HG02571 (cell line): ENCODE measurements around the gene SEPTIN12.
"Not testable (repeated sequence)": the region's sequence is repeated elsewhere in the genome, so short reads cannot be mapped to it uniquely, and the experiment has no call there.

Experiments
- ATAC-seq: cut with Tn5 transposase; IDR thresholded peaks from one replicate; pipeline ENCODE4 v1.9.1; 2021; ENCODE audit warnings: mild to moderate bottlenecking, moderate library complexity; ENCODE audit not compliant: unreplicated experiment

The SEPTIN12 gene

DNA sequence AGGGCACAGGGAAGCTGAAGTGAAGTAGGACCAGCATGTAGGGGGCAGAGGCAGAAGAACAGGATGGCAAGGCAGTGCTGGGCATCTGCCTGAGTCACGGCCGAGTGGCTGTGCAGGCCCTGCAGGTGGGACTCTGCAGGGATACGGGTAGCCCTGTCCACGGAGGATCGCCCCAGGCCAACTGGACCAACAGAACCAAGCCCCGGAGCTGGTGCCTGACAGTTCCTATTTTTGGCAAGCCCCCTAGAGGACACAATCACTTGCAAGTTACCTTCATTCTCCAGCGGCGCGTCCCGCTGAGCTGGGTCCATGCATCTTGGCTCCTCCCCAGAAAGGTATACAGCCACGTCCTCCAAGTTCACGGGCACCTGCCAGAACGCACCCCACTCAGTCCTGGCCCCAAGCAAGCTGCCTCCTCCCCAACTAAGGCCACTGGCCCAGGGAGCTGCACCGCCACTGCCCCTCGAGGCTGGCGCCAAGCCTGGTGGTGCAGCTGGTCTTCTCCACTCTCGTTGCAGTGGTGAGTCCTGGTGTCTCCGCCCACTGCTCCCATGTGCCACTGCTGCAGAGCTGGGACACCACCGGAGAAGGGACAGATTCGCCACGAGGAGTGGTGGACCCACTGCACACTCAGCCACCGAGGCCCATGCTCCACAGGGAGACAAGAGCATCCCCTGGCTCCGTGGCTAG is 27.8 kb downstream of the SEPTIN12 start:
- ATAC-seq, result no peak

DNA sequence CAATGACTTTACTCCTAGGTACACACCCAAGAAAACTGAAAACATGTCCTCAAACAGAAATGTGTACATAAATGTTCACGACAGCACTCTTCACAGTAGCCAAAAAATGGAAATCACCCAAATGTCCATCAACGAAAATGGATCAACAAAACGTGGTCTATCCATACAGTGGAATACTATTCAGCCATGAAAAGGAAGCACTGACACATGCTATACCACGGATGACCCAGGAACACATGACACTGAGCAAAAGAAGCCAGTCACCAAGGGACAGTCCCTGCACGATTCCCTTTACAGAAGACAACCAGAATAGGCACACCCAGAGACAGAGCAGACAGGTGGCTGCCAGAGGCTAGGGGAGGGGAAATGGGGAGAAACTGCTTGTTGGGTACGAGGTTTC is 32.5 kb downstream of the SEPTIN12 start:
- ATAC-seq, result no peak

DNA sequence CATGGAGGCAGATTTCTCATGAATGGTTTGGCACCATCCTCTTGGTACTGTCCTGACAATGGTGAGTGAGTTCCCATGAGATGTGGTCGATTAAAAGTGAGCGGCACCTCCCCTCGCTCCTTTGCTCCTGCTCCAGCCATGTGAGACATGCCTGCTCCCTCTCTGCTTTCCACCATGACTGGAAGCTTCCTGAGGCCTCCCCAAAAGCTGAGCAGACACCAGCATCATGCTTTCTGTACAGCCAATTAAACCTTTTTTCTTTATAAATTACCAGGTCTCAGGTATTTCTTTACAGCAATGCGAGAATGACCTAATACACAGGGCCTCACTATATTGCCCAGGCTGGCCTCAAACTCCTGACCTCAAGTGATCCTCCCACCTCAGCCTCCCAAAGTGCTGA is 33.3 kb downstream of the SEPTIN12 start:
- ATAC-seq, result no peak

DNA sequence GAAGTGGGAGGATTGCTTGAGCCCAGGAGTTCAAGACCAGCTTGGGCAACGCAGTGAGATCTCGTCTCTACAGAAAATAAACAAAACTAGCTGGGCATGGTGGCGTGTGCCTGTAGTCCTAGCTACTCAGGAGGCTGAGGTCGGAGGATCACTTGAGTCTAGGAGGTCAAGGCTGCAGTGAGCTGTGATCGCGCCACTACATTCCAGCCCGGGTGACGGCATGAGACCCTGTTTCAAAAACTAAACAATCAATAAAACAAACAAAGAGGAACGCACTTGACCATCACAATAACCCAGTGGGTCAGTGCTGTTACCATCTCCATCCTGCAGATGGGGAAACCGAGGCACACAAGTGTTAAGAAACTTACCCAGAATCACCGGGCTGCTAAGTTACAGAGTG is 34.9 kb downstream of the SEPTIN12 start:
- no peak for ATAC-seq

DNA sequence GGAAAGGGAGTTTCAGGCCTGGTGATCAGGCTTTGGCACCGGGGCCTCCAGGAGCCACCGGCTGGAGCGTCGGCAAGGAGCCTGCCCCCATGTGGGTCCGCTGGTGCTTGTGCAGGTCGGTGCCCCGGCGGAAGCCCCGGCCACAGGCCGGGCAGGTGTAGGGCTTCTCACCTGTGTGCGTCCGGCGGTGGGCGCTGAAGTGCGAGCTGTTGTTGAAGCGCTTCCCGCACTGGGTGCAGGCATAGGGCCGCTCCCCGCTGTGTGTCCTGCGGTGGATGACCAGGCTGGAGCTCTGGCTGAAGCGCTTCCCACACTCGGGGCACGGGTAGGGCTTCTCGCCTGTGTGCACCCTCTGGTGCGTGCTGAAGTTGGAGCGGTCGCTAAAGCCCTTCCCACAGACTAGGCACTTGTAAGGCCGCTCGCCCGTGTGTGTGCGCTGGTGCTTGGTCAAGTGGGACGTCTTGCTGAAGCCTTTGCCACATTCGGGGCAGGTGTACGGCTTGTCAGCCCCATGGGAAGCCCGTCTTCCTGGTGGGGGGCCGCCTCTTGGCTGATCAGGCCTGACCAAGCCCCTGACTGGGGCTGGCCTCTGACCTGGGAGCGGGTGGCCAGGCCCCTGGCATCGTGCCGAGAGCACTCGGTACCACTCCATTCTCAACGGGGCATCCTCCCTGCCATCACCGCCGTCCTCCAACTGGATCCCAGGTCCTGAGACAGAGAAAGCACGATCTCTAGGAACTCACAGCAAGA is 35.6 kb downstream of the SEPTIN12 start:
- no peak for ATAC-seq

DNA sequence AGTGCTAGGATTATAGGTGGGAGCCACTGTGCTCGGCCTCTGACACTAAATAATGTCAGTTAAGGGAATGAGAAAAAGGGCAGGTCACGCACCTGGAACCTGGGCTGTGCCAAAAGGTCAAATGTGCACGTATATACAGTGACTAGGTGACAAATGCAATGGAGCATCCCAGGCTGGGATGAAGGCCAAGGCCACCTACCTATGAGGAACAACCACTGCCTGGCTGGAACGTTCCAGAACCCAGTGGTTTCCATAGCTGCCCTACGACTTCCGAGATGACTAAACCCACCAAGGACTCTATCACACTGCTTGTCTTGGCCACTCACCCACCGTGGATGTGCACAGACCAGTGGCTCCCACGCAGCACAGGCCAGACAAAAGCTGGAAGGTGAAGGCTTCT is 37.2 kb downstream of the SEPTIN12 start:
- no peak for ATAC-seq

DNA sequence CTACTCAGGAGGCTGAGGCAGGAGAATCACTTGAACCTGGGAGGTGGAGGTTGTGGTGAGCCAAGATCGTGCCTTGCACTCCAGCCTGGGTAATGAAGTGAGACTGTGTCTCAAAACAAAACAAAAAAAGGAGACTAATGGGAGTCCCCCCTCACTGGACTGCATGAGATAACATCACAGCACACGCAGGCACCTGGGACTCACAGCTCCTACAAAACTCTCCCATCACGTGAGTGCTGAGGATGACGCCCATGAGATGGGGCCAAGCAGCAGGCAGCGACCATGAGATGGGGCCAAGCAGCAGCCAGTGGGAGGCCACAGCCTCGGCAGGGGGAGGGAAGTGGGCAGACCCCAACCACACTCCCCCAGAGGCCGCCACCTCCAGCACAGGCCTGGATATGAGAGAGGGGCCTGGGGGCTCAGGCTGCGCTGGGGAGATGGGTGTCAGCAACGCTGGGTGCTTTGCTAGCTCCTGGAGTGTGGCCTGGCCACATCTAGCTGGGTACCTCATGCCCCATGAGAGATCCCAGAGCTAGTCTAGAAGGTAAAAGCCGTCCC is 38.4 kb downstream of the SEPTIN12 start:
- no peak for ATAC-seq

DNA sequence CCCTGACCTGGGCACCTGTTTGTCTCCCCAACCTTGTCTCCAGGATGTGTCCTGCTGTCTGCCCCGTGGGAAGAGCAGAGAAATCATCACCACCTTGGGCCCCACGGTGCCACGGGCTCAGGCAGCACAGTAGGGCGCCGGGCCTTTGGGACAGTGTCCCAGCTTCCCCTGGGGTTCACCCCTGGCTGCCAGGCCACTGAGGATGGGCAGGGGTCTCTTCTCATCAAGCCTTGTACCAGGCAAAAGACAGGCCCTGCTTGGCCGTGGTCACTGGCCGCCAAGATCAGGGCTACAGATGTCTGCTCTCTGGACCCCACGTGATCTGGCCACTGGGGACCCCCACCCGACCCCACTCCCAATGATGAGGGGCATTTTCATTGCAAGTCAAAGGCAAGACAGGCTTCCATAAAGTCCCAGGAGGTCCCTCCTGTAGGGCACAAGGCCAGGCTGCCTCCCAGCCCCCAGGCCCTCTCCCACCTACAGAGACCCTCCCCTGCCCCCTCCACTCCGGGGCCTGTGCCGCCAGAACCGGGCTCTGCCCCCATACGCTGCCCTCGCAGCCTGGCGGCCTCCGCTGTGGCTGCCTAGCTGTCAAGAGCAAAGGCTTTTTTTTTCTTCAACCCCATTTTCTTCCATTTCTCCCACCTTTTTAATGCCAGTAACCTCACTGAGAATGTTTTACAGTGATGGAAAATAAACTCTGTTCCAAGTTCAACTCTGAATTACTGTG is 39.3 kb downstream of the SEPTIN12 start:
- no peak for ATAC-seq

DNA sequence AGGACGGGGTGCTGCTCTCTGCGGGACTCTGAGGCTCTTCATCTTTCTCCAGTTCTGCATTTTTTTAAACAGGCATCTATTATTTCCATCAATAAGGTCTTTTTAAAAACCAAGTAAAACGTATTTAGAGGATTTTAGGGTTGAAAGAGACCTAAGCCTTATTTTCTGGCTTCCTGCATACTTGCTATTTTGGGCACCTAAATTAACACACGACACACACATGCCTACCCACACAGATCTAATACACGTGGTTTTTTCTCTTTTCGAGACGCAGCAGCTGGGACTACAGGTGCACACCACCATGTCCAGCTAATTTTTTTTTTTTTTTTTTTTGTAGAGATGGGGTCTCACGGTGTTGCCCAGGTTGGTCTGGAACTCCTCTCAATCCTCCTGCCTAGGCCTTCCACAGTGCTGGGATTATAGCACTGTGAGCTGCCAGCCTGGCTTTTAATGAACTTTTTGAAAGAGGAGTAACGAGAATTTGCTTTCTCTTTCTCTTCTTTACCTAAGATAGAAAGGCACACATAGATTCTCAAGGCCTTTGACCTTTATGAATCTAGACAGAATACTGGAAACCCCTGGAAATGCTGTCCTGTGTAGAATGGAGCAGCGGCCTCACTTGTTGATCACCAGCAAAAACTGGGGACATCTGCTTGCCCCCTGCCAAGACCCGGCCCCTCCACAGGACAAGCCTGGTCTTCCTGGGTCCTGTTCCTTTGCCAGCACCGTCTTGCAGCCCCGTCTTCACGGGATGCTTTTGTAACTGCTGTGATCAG is 40.1 kb downstream of the SEPTIN12 start:
- ATAC-seq, result no peak

DNA sequence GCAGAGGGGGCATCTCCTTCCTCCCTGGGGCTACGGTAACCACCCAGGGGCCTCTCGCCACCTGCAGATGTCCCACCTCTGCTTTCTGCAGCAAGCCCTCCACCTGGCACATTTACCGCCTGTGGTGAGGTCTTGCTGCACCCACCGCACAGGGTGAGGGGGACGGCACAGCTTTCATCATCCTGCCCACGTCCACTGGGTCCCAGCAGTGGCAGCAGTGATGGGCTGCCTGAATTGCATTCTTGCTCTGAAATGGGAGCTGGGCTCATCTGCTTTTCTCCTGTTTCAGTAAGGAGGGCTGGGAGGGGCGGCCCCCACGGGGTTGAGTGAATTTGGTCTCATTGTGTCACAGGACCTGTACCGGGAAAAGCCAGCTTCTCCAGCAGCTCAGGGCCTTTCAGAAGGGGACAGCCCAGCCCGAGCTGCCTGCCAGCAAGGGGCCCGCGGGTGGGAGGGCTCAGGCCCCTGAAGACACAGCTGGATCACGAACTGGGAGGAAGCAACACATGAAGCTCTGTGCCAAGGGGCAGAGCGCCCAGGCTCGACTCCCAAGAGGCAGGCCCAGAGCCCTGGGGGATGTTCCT is 41.1 kb downstream of the SEPTIN12 start:
- no peak for ATAC-seq

DNA sequence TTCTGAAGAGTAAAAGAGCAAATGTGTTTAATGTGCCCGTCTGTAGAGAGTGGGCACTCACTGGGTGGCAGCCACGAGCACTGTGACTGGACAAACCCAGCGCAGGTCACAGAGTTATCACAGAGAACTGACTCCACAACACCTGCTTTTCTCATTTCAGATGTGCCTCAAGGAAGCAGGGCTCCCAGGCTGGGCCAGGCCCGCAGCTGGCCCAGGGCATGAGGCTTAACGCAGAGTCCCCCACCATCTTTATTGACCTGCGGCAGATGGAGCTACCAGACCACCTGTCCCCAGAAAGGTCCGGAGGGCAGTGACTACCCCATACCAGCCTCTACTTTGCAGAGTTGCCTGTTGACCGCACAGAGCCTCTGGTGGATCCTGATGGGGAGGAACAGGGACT is 41.9 kb downstream of the SEPTIN12 start:
- no peak for ATAC-seq

DNA sequence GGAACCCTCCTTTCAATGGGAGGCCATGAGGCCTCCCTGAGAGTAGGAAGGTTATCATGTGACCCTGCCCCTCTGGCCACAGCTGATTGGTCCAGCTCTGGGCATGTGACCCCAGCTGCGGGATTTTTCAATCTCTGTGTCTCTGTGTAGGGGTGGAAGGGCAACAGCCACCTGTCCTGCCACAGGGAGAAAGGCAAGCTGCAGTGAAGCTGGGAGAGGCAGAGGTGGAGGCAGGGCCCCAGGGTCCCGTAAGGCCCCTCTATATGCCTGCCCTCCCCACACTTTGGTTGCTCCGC is 42.9 kb downstream of the SEPTIN12 start:
- ATAC-seq, result no peak

DNA sequence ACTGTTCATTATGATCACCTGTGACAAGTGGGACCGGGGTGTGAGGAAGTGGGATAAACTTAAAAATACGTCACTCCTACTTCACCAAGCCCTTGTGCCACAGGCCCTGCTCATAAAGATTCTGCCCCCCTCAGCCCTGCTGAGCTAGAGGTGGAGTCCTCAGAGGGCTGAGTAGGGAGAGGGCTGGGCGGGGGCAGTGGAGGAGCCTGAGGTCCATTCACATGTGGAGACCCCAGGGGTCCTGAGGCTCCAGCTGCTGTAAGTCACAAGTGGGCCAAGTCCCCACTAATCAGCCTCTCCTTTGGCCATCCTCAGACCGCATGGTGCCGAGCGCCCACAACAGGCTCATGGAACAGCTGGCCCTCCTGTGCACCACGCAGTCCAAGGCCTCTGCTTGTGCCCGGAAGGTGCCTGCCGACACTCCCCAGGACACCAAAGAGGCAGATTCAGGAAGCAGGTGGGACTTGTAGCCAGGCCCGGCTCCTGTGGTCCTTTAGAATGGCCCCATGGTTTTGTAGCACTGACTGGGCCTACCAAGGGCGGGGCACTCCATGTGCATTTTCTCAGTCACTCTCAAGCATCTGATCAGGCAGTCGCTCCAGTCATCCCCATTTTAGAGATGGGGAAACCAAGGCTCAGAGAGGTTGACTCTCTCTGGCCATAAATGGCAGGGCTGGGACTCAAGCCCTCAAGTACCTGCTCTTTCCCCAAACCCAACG is 43.4 kb downstream of the SEPTIN12 start:
- ATAC-seq, result no peak

DNA sequence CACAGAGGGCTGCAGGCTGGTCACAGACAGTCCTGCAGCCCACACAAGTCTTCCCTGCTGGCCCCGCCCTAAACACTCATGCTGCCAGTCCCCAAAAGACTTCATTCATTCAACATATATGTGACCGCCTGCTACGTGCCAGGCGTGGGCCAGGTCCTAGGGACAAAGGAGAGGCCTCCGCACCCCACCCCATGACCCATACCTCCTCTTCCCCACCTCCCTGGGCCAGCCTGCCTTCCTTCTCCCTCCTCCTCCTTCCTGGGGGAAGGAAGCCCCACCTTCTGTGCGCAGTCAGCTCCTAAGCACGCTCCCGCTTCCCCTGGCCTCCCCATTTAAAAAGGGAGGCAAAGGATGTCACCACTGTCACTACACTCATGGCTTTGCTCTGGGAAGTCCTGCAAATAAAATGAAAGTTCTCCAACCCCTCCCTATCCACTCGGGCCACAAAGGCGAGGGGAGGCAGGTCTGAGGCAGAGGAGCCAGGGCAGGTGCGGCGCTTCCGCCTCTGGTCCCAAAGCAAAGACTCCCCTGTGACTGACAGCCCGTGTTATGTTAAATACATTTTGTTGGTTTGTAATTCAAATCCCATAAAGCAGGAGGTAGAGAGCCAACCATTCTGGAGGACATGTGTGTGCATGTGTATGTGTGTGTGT is 44.8 kb downstream of the SEPTIN12 start:
- no peak for ATAC-seq

DNA sequence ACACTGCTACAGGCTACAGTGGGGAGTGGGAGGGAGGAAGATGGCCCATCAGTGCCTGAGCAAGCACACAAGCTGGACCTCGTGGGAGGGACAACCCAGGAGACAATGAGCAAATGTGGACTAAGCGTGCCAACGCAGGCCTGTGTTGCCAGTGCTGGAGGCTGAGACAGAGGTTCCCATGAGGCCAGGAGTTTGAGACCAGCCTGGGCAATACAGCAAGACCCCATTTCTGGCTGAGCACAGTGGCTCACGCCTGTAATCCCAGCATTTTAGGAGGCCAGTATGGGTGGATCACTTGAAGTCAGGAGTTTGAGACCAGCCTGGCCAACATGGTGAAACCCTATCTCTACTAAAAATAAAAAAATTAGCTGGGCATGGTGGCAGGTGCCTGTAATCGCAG is 49.8 kb downstream of the SEPTIN12 start:
- ATAC-seq, result not testable (repeated sequence)

DNA sequence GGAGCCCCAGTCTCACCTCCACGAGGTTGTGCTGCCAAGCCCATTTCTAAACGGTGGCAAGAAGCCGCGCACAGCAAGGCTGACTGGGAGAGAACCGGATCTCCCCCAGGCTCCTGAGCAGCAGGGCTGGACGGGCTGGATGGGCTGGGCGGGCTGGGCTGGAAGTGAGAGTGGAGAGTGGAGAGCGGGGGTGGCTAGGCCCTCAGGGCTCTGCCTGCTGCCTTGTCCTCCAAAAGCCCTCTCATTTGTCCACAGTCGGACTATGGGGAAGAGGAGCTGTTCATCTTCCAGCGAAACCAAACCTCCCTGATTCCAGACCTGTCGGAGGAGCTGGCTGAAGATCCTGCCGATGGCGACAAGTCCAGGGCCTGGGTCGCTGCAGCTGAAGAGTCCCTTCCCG is 50.6 kb downstream of the SEPTIN12 start:
- ATAC-seq, result no peak

DNA sequence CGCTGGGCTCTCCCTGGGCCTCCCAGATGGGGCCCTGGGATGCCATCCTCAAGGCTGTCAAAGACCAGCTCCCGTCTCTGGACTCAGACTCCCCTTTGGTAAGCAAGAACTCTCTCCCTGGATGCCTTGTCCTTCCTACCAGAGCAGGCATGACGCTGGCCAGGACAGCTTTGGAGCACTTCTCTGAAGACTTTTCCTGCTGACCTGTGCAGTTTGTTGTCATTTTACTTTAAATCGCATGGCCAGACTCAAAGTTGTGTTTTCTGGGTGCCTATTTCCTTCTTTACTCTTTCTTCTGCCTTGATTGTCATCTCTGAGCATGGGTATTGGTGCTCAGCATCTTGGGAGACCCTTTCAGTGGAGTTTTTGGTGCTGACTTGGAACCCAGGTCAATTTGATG is 51.6 kb downstream of the SEPTIN12 start:
- ATAC-seq, result no peak

DNA sequence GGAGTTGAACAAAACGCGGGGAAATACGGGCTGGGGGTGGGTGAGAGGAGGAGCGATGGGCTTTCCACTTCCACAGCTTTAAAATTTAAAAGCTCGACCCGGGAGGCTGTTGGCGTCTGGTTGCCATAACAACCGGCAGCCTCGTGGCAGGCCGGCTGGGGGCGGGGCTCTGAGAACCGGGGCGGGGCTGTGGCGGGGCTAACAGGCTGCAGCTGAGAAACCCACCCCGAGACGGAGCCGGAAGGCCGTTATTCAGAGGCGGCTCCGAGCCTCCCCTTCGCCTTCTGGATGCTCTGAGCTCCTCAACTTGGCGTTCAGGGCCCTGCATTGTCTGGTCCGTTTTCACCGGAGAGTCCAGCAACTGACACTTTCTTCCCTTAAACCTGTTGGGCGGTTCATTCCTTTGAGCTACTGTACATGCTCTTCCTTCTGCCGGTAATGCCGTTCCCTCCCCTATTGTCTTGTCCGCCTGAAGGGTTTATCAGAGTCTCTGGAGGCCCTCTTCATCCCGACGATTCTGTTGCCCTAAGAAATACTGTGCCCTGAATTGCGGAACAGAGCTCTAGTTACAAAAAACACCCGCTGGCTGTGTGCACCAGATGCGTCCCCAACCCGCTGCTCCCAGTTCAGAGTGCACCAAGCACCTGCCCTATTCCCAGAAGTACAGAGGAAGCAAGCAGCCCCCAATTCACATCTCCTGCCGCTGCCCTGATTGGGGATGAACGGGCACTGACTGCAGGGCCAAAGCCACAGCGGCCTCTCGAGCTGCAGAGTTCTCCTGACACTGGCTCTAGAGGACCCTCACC is 53.2 kb downstream of the SEPTIN12 start:
- peak; percentile 53 for ATAC-seq
